GM12873 (cell line): ENCODE data around the gene CREB3.

ENCODE experiments used
- CTCF ChIP-seq: IDR thresholded peaks from 2 replicates; pipeline ENCODE4 v1.5.1; 2012; ENCODE audit warnings: low read depth, mild to moderate bottlenecking, moderate library complexity, low read length, control low read depth; ENCODE audit not compliant: insufficient read depth; ENCODE audit errors: missing control alignments

The CREB3 gene

GRCh38 chr9:35778496-35778895 is 46.0 kb downstream of the CREB3 start:
- TF ChIP-seq CTCF: no peak

GRCh38 chr9:35781066-35781465 is 48.6 kb downstream of the CREB3 start:
- TF ChIP-seq CTCF: no peak

GRCh38 chr9:35783418-35783817 is 51.0 kb downstream of the CREB3 start:
- no peak for TF ChIP-seq CTCF
